GM12878 (cell line): ENCODE data around the gene BBS9. TPM values are rescaled to one million over a fixed set of nuclear protein-coding genes. Genes with fewer than 3 reads are reported as not detected.

Source experiments
- ATAC-seq: fragments of 200-7000 bp; cut with Tn5 transposase; 3 replicates; pipeline ENCODE4 v1.9.1; 2020; ENCODE audit warnings: mild to moderate bottlenecking, moderate library complexity
- BruUV-seq: library from RNA; stranded (reverse); fragments of 400-500 nt; replicated peaks from 2 replicates; lab custom pipeline; 2021; lab: Mats Ljungman, UMichigan
- CTCF ChIA-PET: fragments of 300-600 bp; sonication (Branson Sonifier 250); formaldehyde crosslinking; extraction: SDS; loops from one replicate; lab custom pipeline; 2021; ENCODE audit warnings: inconsistent platforms; lab: Yijun Ruan, JAX
- POLR2A ChIA-PET: fragments of 350-600 bp; formaldehyde crosslinking; extraction: SDS; loops from one replicate; lab custom pipeline; 2021; ENCODE audit warnings: inconsistent platforms; lab: Charles Lee
- RAD21 ChIA-PET: fragments of 300-600 bp; sonication (Branson Sonifier 250); formaldehyde crosslinking; loops from one replicate; lab custom pipeline; 2023; ENCODE audit warnings: antibody characterized with exemption; ENCODE audit not compliant: unreplicated experiment; lab: Charles Lee
- SMC1A ChIA-PET: fragments of 300-600 bp; sonication (Branson Sonifier 250); formaldehyde crosslinking; loops from one replicate; lab custom pipeline; 2023; ENCODE audit not compliant: unreplicated experiment, uncharacterized antibody; lab: Charles Lee
- DNase-seq: peaks from one replicate; pipeline ENCODE4 v3.0.0-alpha.2; 2011; ENCODE audit warnings: low read depth, low spot score
- FAIRE-seq: peaks from 3 replicates; lab custom pipeline; 2011; peaks lifted over from hg19 to GRCh38; lab: Jason Lieb, UNC
- H2AFZ ChIP-seq: 2 replicates; pipeline ENCODE4 v1.6.0; 2011; ENCODE audit warnings: low read depth, low read length, control low read depth; ENCODE audit not compliant: control insufficient read depth
- H3K27ac ChIP-seq: 2 replicates; pipeline ENCODE4 v1.5.1; 2011; ENCODE audit warnings: control low read depth; ENCODE audit not compliant: control insufficient read depth, insufficient read depth
- H3K27me3 ChIP-seq, 2 experiments: replicated peaks in 1 of 2; 2 replicates each; pipeline versions ENCODE4 v1.6.0 to v1.6.1; 2011; ENCODE audit warnings: low read length in 1 of 2; ENCODE audit not compliant: control insufficient read depth in 2 of 2, insufficient read depth in 2 of 2
- H3K36me3 ChIP-seq, 2 experiments: 2 replicates each; pipeline ENCODE4 v1.5.1; 2011; ENCODE audit warnings: low read length in 1 of 2; ENCODE audit not compliant: control insufficient read depth in 2 of 2, insufficient read depth in 2 of 2
- H3K4me1 ChIP-seq: 2 replicates; pipeline ENCODE4 v1.6.1; 2011; ENCODE audit warnings: mild to moderate bottlenecking, low read length, moderate library complexity, mixed read lengths; ENCODE audit not compliant: control insufficient read depth, insufficient read depth
- H3K4me2 ChIP-seq: 2 replicates; pipeline ENCODE4 v1.6.0; 2011; ENCODE audit warnings: control low read depth; ENCODE audit not compliant: control insufficient read depth, insufficient read depth
- H3K4me3 ChIP-seq: fragments of 200-600 bp; sonication (generic); 2 replicates; pipeline ENCODE4 v1.5.1; 2016
- H3K79me2 ChIP-seq: 2 replicates; pipeline ENCODE4 v1.6.0; 2011; ENCODE audit warnings: low read length; ENCODE audit not compliant: control insufficient read depth, insufficient read depth
- H3K9ac ChIP-seq: 2 replicates; pipeline ENCODE4 v1.8.0; 2011; ENCODE audit warnings: low read length, control low read depth, mixed read lengths; ENCODE audit not compliant: control insufficient read depth, insufficient read depth
- H3K9me3 ChIP-seq: replicated peaks from 3 replicates; pipeline ENCODE4 v1.5.1; 2011; ENCODE audit warnings: mild to moderate bottlenecking, low read length; ENCODE audit not compliant: control insufficient read depth, insufficient read depth
- H4K20me1 ChIP-seq: 2 replicates; pipeline ENCODE4 v1.6.0; 2011; ENCODE audit not compliant: control insufficient read depth, insufficient read depth
- GABPA ChIP-seq: IDR thresholded peaks from 2 replicates; pipeline ENCODE4 v1.6.1; 2014; ENCODE audit warnings: antibody characterized with exemption, low read depth, mild to moderate bottlenecking, inconsistent platforms
- JUNB ChIP-seq: IDR thresholded peaks from 2 replicates; pipeline ENCODE4 v1.6.1; 2016; ENCODE audit warnings: antibody characterized with exemption, mild to moderate bottlenecking
- SMARCA5 ChIP-seq: fragments of 450-650 bp; IDR thresholded peaks from 2 replicates; pipeline ENCODE4 v1.6.1; 2017; ENCODE audit warnings: mild to moderate bottlenecking
- SPI1 ChIP-seq: IDR thresholded peaks from 2 replicates; pipeline ENCODE4 v1.6.1; 2011; ENCODE audit warnings: low read depth, mild to moderate bottlenecking, low read length, moderate library complexity, borderline replicate concordance; ENCODE audit not compliant: insufficient read depth
- WGBS: methylation state at CpG from one replicate; pipeline ENCODE4 v1.1.6; 2016; ENCODE audit warnings: low lambda C conversion rate; ENCODE audit not compliant: insufficient replicate concordance, insufficient coverage; ENCODE audit errors: missing lambda C conversion rate; 5-methylcytosine and 5-hydroxymethylcytosine counted together
- in situ Hi-C: fragments of 300-500 bp; cut with MboI; formaldehyde crosslinking; loops from 9 replicates; pipeline ENCODE4 v1.14.3; 2018; ENCODE audit warnings: mixed read lengths
- intact Hi-C: fragments of 100-400 bp; cut with micrococcal nuclease; formaldehyde crosslinking; loops from one replicate; pipeline ENCODE4 v1.14.2; 2022; ENCODE audit not compliant: unreplicated experiment
- polyA plus RNA-seq, 11 experiments: library from polyadenylated mRNA; depleted of rRNA in 4 of 11; unstranded in 6 of 11; stranded (reverse) in 5 of 11; fragments of >200 nt; fragmentation: Nextera tagmentation in 4 of 11; fragmentation: Illumina TruSeq in 1 of 11; extraction: Ambion mirVana in 4 of 11; extraction: Trizol in 1 of 11; gene quantifications; 1 replicate in 1 of 11; 2 replicates in 10 of 11; pipeline versions ENCODE4 v1.2.1 to v1.2.3, GENCODE V29; 2011 to 2016; ENCODE audit warnings: inconsistent platforms in 2 of 11, missing spikeins in 2 of 11, low read depth in 1 of 11
- total RNA-seq, 4 experiments: library from RNA; depleted of rRNA in 3 of 4; stranded (reverse); fragments of >200 nt in 3 of 4; fragmentation: Illumina TruSeq in 1 of 4; extraction: Trizol in 1 of 4; gene quantifications; 2 replicates each; pipeline versions ENCODE4 v1.2.1 to v1.2.3, GENCODE V29; 2013 to 2021
- TF ChIP-seq, protein P1 (sequence below): IDR thresholded peaks from 2 replicates; pipeline ENCODE4 v1.6.1; 2012; ENCODE audit warnings: mild to moderate bottlenecking, low read depth, low read length
- TF ChIP-seq, protein P2 (sequence below): fragments of 450-650 bp; IDR thresholded peaks from 2 replicates; pipeline ENCODE4 v1.6.1; 2016; ENCODE audit warnings: mild to moderate bottlenecking, moderate library complexity, borderline replicate concordance

The BBS9 gene
- total and polyA plus RNA-seq, 10 of the 15 experiments (the other 5 are each of a cell fraction or from before 2014, with no cell fraction given), result 1.2 to 5.6 (median 2.3) TPM

DNA sequence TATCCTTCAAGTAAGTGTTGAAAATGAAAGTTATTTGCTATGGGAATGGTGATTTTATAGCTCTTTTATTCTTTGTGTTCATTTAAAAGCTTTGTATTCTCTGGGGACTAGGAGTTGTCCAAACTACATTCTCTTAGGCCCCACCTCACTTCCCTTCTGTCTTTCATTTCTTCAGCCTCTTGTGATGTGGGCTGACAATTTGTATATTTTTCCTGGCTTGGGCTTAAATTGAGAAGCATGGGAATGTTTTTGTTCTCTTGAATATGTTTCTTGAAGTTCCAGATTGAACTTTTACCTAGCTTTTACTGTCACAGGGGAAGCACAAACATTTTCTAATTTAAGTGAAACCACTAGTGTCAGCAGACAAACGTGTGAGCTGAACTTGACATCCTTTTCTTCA lies 27.9 kb downstream of the BBS9 start:
- Histone ChIP-seq H3K4me2 (no peak overlapping the region), H3K9me3 (no peaks in the 10 kb centered on the region; the same call in 2 of the 3 replicates), H3K36me3 (no peaks in the 10 kb centered on the region), H3K9ac (no peak overlapping the region), H3K4me3 (no peak overlapping the region), H3K4me1 (no peaks in the 10 kb centered on the region), H4K20me1 (no peaks in the 10 kb centered on the region), H2AFZ (no peak overlapping the region), H3K79me2 (no peaks in the 10 kb centered on the region), H3K27ac (no peak overlapping the region), H3K27me3 (no peaks in the 10 kb centered on the region)
- ChIA-PET SMC1A (interaction anchor here (0.7 kb wide), 1 partner anchor 10 kb away, joined by 3 read pairs; no protein-coding TSS in a partner anchor), POLR2A (no interaction called here), CTCF (interaction anchor here (0.9 to 1.0 kb wide), 2 partner anchors 9 to 29 kb away, joined by 3 to 4 read pairs; no protein-coding TSS in a partner anchor), RAD21 (interaction anchor here (0.9 kb wide), 1 partner anchor 28 kb away, joined by 3 read pairs; no protein-coding TSS in a partner anchor)
- no peak for TF ChIP-seq SPI1
- intact Hi-C loops (no loop called here), in situ Hi-C loops (no loop called here)
- ATAC-seq (no peak), DNase-seq (no peak), FAIRE-seq (no peak)
- no TSS peak for BruUV-seq
- WGBS, result 39% methylated on average over 1 of the region's 1 CpG

DNA sequence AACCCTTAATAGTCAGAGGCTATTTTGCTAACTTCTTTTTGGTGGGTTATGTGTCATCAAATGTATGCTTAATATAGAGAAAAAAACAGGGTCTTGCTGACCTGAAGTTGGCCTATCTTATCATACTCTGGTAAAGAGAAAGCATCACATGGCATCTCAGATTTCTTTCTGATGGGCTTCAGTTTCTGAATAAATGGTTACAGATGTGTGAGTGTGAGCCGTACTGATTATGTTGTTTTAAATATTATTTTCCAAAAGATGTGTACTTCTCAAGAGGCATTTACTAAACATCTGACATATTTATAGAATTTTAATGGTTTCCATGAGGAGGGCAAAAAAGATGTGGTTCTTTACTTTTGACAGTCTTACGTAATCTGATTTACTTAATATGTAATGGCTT lies 28.4 kb downstream of the BBS9 start:
- SMC1A ChIA-PET, result interaction anchor here (0.7 kb wide), 1 partner anchor 10 kb away, joined by 3 read pairs; no protein-coding TSS in a partner anchor
- intact Hi-C loops (no loop called here), in situ Hi-C loops (no loop called here)
- no peaks in the 10 kb centered on the region for H3K4me1 ChIP-seq
- no peaks in the 10 kb centered on the region for H3K79me2 ChIP-seq
- no peak overlapping the region for H3K4me3 ChIP-seq
- no peak overlapping the region for H3K9ac ChIP-seq
- H3K9me3 ChIP-seq, result no peaks in the 10 kb centered on the region; the same call in 2 of the 3 replicates
- POLR2A ChIA-PET, result no interaction called here
- H4K20me1 ChIP-seq, result no peaks in the 10 kb centered on the region
- no peak overlapping the region for H3K27ac ChIP-seq
- no peak for FAIRE-seq
- ATAC-seq, result no peak
- no peaks in the 10 kb centered on the region for H3K36me3 ChIP-seq
- no TSS peak for BruUV-seq
- CTCF ChIA-PET, result interaction anchor here (0.9 to 1.0 kb wide), 2 partner anchors 10 to 28 kb away, joined by 3 to 4 read pairs; no protein-coding TSS in a partner anchor
- no peak overlapping the region for H2AFZ ChIP-seq
- no peak for DNase-seq
- TF ChIP-seq, protein P1, sequence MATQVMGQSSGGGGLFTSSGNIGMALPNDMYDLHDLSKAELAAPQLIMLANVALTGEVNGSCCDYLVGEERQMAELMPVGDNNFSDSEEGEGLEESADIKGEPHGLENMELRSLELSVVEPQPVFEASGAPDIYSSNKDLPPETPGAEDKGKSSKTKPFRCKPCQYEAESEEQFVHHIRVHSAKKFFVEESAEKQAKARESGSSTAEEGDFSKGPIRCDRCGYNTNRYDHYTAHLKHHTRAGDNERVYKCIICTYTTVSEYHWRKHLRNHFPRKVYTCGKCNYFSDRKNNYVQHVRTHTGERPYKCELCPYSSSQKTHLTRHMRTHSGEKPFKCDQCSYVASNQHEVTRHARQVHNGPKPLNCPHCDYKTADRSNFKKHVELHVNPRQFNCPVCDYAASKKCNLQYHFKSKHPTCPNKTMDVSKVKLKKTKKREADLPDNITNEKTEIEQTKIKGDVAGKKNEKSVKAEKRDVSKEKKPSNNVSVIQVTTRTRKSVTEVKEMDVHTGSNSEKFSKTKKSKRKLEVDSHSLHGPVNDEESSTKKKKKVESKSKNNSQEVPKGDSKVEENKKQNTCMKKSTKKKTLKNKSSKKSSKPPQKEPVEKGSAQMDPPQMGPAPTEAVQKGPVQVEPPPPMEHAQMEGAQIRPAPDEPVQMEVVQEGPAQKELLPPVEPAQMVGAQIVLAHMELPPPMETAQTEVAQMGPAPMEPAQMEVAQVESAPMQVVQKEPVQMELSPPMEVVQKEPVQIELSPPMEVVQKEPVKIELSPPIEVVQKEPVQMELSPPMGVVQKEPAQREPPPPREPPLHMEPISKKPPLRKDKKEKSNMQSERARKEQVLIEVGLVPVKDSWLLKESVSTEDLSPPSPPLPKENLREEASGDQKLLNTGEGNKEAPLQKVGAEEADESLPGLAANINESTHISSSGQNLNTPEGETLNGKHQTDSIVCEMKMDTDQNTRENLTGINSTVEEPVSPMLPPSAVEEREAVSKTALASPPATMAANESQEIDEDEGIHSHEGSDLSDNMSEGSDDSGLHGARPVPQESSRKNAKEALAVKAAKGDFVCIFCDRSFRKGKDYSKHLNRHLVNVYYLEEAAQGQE, result no peak
- no peak for TF ChIP-seq GABPA
- TF ChIP-seq, protein P2, sequence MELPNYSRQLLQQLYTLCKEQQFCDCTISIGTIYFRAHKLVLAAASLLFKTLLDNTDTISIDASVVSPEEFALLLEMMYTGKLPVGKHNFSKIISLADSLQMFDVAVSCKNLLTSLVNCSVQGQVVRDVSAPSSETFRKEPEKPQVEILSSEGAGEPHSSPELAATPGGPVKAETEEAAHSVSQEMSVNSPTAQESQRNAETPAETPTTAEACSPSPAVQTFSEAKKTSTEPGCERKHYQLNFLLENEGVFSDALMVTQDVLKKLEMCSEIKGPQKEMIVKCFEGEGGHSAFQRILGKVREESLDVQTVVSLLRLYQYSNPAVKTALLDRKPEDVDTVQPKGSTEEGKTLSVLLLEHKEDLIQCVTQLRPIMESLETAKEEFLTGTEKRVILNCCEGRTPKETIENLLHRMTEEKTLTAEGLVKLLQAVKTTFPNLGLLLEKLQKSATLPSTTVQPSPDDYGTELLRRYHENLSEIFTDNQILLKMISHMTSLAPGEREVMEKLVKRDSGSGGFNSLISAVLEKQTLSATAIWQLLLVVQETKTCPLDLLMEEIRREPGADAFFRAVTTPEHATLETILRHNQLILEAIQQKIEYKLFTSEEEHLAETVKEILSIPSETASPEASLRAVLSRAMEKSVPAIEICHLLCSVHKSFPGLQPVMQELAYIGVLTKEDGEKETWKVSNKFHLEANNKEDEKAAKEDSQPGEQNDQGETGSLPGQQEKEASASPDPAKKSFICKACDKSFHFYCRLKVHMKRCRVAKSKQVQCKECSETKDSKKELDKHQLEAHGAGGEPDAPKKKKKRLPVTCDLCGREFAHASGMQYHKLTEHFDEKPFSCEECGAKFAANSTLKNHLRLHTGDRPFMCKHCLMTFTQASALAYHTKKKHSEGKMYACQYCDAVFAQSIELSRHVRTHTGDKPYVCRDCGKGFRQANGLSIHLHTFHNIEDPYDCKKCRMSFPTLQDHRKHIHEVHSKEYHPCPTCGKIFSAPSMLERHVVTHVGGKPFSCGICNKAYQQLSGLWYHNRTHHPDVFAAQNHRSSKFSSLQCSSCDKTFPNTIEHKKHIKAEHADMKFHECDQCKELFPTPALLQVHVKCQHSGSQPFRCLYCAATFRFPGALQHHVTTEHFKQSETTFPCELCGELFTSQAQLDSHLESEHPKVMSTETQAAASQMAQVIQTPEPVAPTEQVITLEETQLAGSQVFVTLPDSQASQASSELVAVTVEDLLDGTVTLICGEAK, result no peak
- no peak for TF ChIP-seq SMARCA5
- TF ChIP-seq JUNB, result no peak
- no peaks in the 10 kb centered on the region for H3K27me3 ChIP-seq
- no peak overlapping the region for H3K4me2 ChIP-seq
- RAD21 ChIA-PET, result interaction anchor here (0.9 kb wide), 1 partner anchor 27 kb away, joined by 3 read pairs; no protein-coding TSS in a partner anchor
- WGBS, result 48% methylated on average over 2 of the region's 2 CpGs
